BE2C (cell line): ENCODE results near the gene GIGYF1.

Source experiments
- DNase-seq: peaks from one replicate; pipeline ENCODE4 v3.0.0-alpha.2; 2020
- H3K27me3 ChIP-seq: fragments of 250-450 bp; sonication (Bioruptor Pico); 2 replicates; pipeline ENCODE4 v1.5.1; 2020; ENCODE audit warnings: mild to moderate bottlenecking
- H3K36me3 ChIP-seq: fragments of 250-450 bp; sonication (Bioruptor Pico); 2 replicates; pipeline ENCODE4 v1.5.1; 2020; ENCODE audit warnings: mild to moderate bottlenecking
- H3K4me1 ChIP-seq: fragments of 250-450 bp; sonication (Bioruptor Pico); 2 replicates; pipeline ENCODE4 v1.5.1; 2020
- H3K4me3 ChIP-seq: 2 replicates; pipeline ENCODE4 v1.5.1; 2011; ENCODE audit warnings: low read depth, low read length
- H3K9me3 ChIP-seq: fragments of 250-450 bp; sonication (Bioruptor Pico); 2 replicates; pipeline ENCODE4 v1.5.1; 2020
- CTCF ChIP-seq: IDR thresholded peaks from 2 replicates; pipeline ENCODE4 v1.5.1; 2012; ENCODE audit warnings: mild to moderate bottlenecking, low read depth, low read length

GIGYF1 gene

GRCh38 chr7:100679927-100680575, 14.0 kb downstream of the GIGYF1 start:
- H3K4me1 ChIP-seq: peaks cover 23% of the 10 kb centered on the region
- no peak for TF ChIP-seq CTCF
- H3K27me3 ChIP-seq: no peaks in the 10 kb centered on the region
- no peaks in the 10 kb centered on the region for H3K9me3 ChIP-seq
- no peak for DNase-seq
- H3K4me3 ChIP-seq: no peak overlapping the region
- peaks cover 76% of the 10 kb centered on the region for H3K36me3 ChIP-seq

GRCh38 chr7:100679129-100679926, 14.7 kb downstream of the GIGYF1 start:
- peaks cover 68% of the 10 kb centered on the region for H3K36me3 ChIP-seq

DNA sequence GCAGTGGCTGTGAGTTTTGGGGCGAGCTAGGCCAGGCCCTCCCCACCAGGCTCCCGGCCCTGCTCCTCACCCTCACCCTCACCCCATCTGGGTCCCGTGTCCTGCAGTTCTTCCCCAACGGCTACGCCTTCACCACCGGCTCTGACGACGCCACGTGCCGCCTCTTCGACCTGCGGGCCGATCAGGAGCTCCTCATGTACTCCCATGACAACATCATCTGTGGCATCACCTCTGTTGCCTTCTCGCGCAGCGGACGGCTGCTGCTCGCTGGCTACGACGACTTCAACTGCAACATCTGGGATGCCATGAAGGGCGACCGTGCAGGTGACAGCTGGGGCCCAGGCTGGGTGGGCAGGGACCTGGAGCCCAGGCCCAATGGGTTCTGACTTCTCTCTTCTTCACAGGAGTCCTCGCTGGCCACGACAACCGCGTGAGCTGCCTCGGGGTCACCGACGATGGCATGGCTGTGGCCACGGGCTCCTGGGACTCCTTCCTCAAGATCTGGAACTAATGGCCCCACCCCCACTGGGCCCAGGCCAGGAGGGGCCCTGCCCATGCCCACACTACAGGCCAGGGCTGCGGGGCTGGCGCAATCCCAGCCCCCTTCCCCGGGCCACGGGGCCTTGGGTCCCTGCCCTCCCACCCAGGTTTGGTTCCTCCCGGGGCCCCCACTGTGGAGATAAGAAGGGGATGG, 15.6 kb downstream of the GIGYF1 start:
- Histone ChIP-seq H3K4me3 (no peak overlapping the region), H3K9me3 (no peaks in the 10 kb centered on the region), H3K27me3 (no peaks in the 10 kb centered on the region), H3K4me1 (peaks cover 23% of the 10 kb centered on the region), H3K36me3 (peaks cover 60% of the 10 kb centered on the region)
- TF ChIP-seq CTCF: no peak
- DNase-seq: no peak

More at GRCh38 chr7:100679129-100679926, 14.7 kb downstream of the GIGYF1 start:
- H3K27me3 ChIP-seq: no peaks in the 10 kb centered on the region
- no peaks in the 10 kb centered on the region for H3K9me3 ChIP-seq
- no peak for TF ChIP-seq CTCF
- peaks cover 23% of the 10 kb centered on the region for H3K4me1 ChIP-seq
- no peak overlapping the region for H3K4me3 ChIP-seq
- peak; percentile 53 for DNase-seq

GRCh38 chr7:100677308-100678267, 16.5 kb downstream of the GIGYF1 start:
- no peak for DNase-seq
- Histone ChIP-seq H3K27me3 (no peaks in the 10 kb centered on the region), H3K4me1 (peaks cover 23% of the 10 kb centered on the region), H3K36me3 (peaks cover 51% of the 10 kb centered on the region), H3K4me3 (no peak overlapping the region), H3K9me3 (no peaks in the 10 kb centered on the region)
- no peak for TF ChIP-seq CTCF

GRCh38 chr7:100676501-100677306, 17.3 kb downstream of the GIGYF1 start:
- Histone ChIP-seq H3K4me3 (peak overlapping the region; percentile 92), H3K4me1 (peaks cover 21% of the 10 kb centered on the region), H3K36me3 (peaks cover 42% of the 10 kb centered on the region), H3K9me3 (no peaks in the 10 kb centered on the region), H3K27me3 (no peaks in the 10 kb centered on the region)
- no peak for DNase-seq
- no peak for TF ChIP-seq CTCF
